IMR-90 (cell line): Measurements from ENCODE around the gene CACNG6. TPM values are rescaled to one million over a fixed set of nuclear protein-coding genes. Genes with fewer than 3 reads are reported as not detected.

Experiments used
- ATAC-seq: fragments of 200-7000 bp; cut with Tn5 transposase; 2 replicates; pipeline ENCODE4 v1.9.1; 2020; ENCODE audit warnings: low read depth, mild to moderate bottlenecking, moderate library complexity
- BruUV-seq: library from RNA; stranded (reverse); fragments of 400-500 nt; replicated peaks from 2 replicates; lab custom pipeline; 2021; lab: Mats Ljungman, UMichigan
- CTCF ChIA-PET: fragments of 300-600 bp; formaldehyde crosslinking; extraction: SDS; loops from one replicate; lab custom pipeline; 2021; ENCODE audit warnings: antibody characterized with exemption; lab: Yijun Ruan, JAX
- POLR2A ChIA-PET: fragments of 300-600 bp; sonication (Branson Sonifier 250); formaldehyde crosslinking; loops from one replicate; lab custom pipeline; 2022; ENCODE audit warnings: antibody characterized with exemption; ENCODE audit not compliant: unreplicated experiment; lab: Charles Lee
- DNase-seq: peaks from one replicate; pipeline ENCODE4 v3.0.0; 2013
- H2AFZ ChIP-seq: replicated peaks from 2 replicates; pipeline ENCODE3; 2013; ENCODE audit warnings: low read length, mild to moderate bottlenecking; ENCODE audit not compliant: poor library complexity
- H2AK5ac ChIP-seq: 2 replicates; pipeline ENCODE4 v1.6.1; 2013; ENCODE audit warnings: low read depth, low read length, inconsistent platforms
- H2AK9ac ChIP-seq: replicated peaks from 2 replicates; pipeline ENCODE3; 2013; ENCODE audit warnings: mild to moderate bottlenecking, low read depth, low read length, moderate library complexity; ENCODE audit not compliant: poor library complexity
- H2BK120ac ChIP-seq: 2 replicates; pipeline ENCODE4 v1.6.1; 2013; ENCODE audit warnings: low read depth, low read length, inconsistent platforms
- H2BK15ac ChIP-seq: 3 replicates; pipeline ENCODE4 v1.6.1; 2013; ENCODE audit warnings: low read depth, low read length, inconsistent platforms
- H2BK20ac ChIP-seq: 2 replicates; pipeline ENCODE4 v1.6.1; 2013; ENCODE audit warnings: low read depth, mild to moderate bottlenecking, inconsistent platforms, low read length, moderate library complexity
- H2BK5ac ChIP-seq: 2 replicates; pipeline ENCODE4 v1.6.1; 2013; ENCODE audit warnings: mild to moderate bottlenecking, low read depth, low read length, inconsistent platforms; ENCODE audit not compliant: poor library complexity, severe bottlenecking
- H3K14ac ChIP-seq: replicated peaks from 2 replicates; pipeline ENCODE4 v1.6.1; 2013; ENCODE audit warnings: low read depth, low read length, inconsistent platforms
- H3K18ac ChIP-seq: 2 replicates; pipeline ENCODE4 v1.6.1; 2013; ENCODE audit warnings: low read depth, low read length, control low read depth
- H3K23ac ChIP-seq: 2 replicates; pipeline ENCODE4 v1.6.1; 2013; ENCODE audit warnings: low read depth, low read length, inconsistent platforms
- H3K27ac ChIP-seq: 2 replicates; pipeline ENCODE4 v1.5.1; 2013; ENCODE audit warnings: mild to moderate bottlenecking, control low read depth, low read length; ENCODE audit not compliant: insufficient read depth
- H3K27me3 ChIP-seq: 2 replicates; pipeline ENCODE4 v1.6.1; 2013; ENCODE audit warnings: low read length; ENCODE audit not compliant: control insufficient read depth, insufficient read depth
- H3K36me3 ChIP-seq: 2 replicates; pipeline ENCODE4 v1.6.1; 2013; ENCODE audit warnings: low read length, mixed read lengths; ENCODE audit not compliant: control insufficient read depth, insufficient read depth
- H3K4ac ChIP-seq: 2 replicates; pipeline ENCODE4 v1.6.1; 2013; ENCODE audit warnings: low read depth, low read length, inconsistent platforms
- H3K4me1 ChIP-seq: 2 replicates; pipeline ENCODE4 v1.6.1; 2013; ENCODE audit warnings: low read length, mixed read lengths; ENCODE audit not compliant: control insufficient read depth, insufficient read depth
- H3K4me2 ChIP-seq: 2 replicates; pipeline ENCODE4 v1.6.1; 2013; ENCODE audit warnings: low read depth, mild to moderate bottlenecking, control low read depth, low read length, moderate library complexity
- H3K4me3 ChIP-seq: 2 replicates; pipeline ENCODE4 v1.5.1; 2013; ENCODE audit warnings: low read depth, mild to moderate bottlenecking, control low read depth, low read length, moderate library complexity; ENCODE audit not compliant: insufficient read depth
- H3K56ac ChIP-seq: 2 replicates; pipeline ENCODE4 v1.6.1; 2013; ENCODE audit warnings: low read length, inconsistent platforms; ENCODE audit not compliant: insufficient read depth; ENCODE audit errors: extremely low read depth
- H3K79me1 ChIP-seq, 2 experiments: 2 replicates each; pipeline ENCODE4 v1.6.1; 2013; ENCODE audit warnings: low read length in 2 of 2, inconsistent platforms in 1 of 2, low read depth in 1 of 2
- H3K9ac ChIP-seq: 2 replicates; pipeline ENCODE4 v1.6.1; 2013; ENCODE audit warnings: low read depth, low read length, control low read depth
- H3K9me1 ChIP-seq: 2 replicates; pipeline ENCODE4 v1.6.1; 2013; ENCODE audit warnings: low read length, inconsistent platforms; ENCODE audit not compliant: insufficient read depth
- H3K9me3 ChIP-seq: 2 replicates; pipeline ENCODE4 v1.6.1; 2013; ENCODE audit warnings: low read length; ENCODE audit not compliant: control insufficient read depth, insufficient read depth
- H4K20me1 ChIP-seq: 2 replicates; pipeline ENCODE4 v1.6.1; 2013; ENCODE audit warnings: low read length, inconsistent platforms; ENCODE audit not compliant: insufficient read depth
- H4K5ac ChIP-seq: 2 replicates; pipeline ENCODE4 v1.6.1; 2013; ENCODE audit warnings: mild to moderate bottlenecking, low read depth, low read length, control low read depth
- H4K8ac ChIP-seq, 2 experiments: 2 replicates each; pipeline ENCODE4 v1.6.1; 2013; ENCODE audit warnings: low read depth in 2 of 2, low read length in 2 of 2, control low read depth in 1 of 2, inconsistent platforms in 1 of 2
- H4K91ac ChIP-seq: 2 replicates; pipeline ENCODE4 v1.6.1; 2013; ENCODE audit warnings: low read depth, low read length, inconsistent platforms; ENCODE audit not compliant: insufficient read depth
- CHD1 ChIP-seq: IDR thresholded peaks from 2 replicates; pipeline ENCODE4 v1.6.1; 2012; ENCODE audit warnings: low read depth, low read length, improper control_type of control experiment
- RAD21 ChIP-seq: IDR thresholded peaks from 2 replicates; pipeline ENCODE4 v1.6.1; 2012; ENCODE audit warnings: low read length, improper control_type of control experiment
- RFX5 ChIP-seq: IDR thresholded peaks from 2 replicates; pipeline ENCODE4 v1.8.0; 2012; ENCODE audit warnings: low read depth, mild to moderate bottlenecking, low read length, moderate library complexity
- WGBS, 2 experiments: methylation state at CpG; one replicate each; pipeline versions ENCODE4 v1.1.5 to v1.1.7; 2013; ENCODE audit warnings: missing lambda C conversion rate in 2 of 2; ENCODE audit not compliant: insufficient read length in 1 of 2; ENCODE audit errors: extremely low coverage in 2 of 2; 5-methylcytosine and 5-hydroxymethylcytosine counted together
- dilution Hi-C: fragments of 300-500 bp; cut with HindIII; formaldehyde crosslinking; loops from one replicate; pipeline ENCODE4 v1.14.3; 2018; ENCODE audit warnings: low sequenced_read_pairs; ENCODE audit not compliant: unreplicated experiment
- in situ Hi-C: fragments of 300-500 bp; cut with MboI; formaldehyde crosslinking; loops from 3 replicates; pipeline ENCODE4 v1.14.3; 2019; ENCODE audit warnings: low sequenced_read_pairs, inconsistent platforms, mixed read lengths
- intact Hi-C: fragments of 100-400 bp; cut with micrococcal nuclease; formaldehyde crosslinking; loops from 2 replicates; pipeline ENCODE4 v1.10.0; 2022
- polyA plus RNA-seq, 3 experiments: library from polyadenylated mRNA; depleted of rRNA; stranded (reverse); fragments of >200 nt; gene quantifications; 2 replicates each; pipeline ENCODE4 v1.2.3, GENCODE V29; 2012; ENCODE audit warnings: low replicate concordance in 1 of 3
- total RNA-seq: library from RNA; depleted of rRNA; stranded (reverse); fragments of >200 nt; gene quantifications from 2 replicates; pipeline ENCODE4 v1.2.3, GENCODE V29; 2012
- TF ChIP-seq, protein P1 (sequence below): fragments of 150-350 bp; IDR thresholded peaks from 2 replicates; pipeline ENCODE4 v1.6.1; 2016; ENCODE audit warnings: low read depth, mild to moderate bottlenecking, low read length, moderate library complexity, borderline replicate concordance

The CACNG6 gene
- total and polyA plus RNA-seq, 2 of the 4 experiments (the other 2 are of a cell fraction), result not detected

- H3K27me3 ChIP-seq, result no peaks in the 10 kb centered on the region
- in situ Hi-C loops (loop anchor here (10.0 kb wide), 1 partner anchor 142 kb away; the partner anchor contains the start of gene PRKCG), dilution Hi-C loops (no loop called here), intact Hi-C loops (loop anchor here (10.0 kb wide), 1 partner anchor 832 kb away; the partner anchor contains the start of gene ZNF665)
- H2AK5ac ChIP-seq, result no peak overlapping the region
- no peak overlapping the region for H2BK5ac ChIP-seq
- H3K4me3 ChIP-seq, result no peak overlapping the region
- no peak overlapping the region for H2BK20ac ChIP-seq
- H3K14ac ChIP-seq, result no peak overlapping the region
- no peak overlapping the region for H3K4ac ChIP-seq
- no peaks in the 10 kb centered on the region for H3K9me1 ChIP-seq
- H2AFZ ChIP-seq, result no peak overlapping the region
- no peaks in the 10 kb centered on the region for H4K20me1 ChIP-seq
- no peaks in the 10 kb centered on the region for H3K9me3 ChIP-seq
- no peak overlapping the region for H3K56ac ChIP-seq
- H3K27ac ChIP-seq, result no peak overlapping the region
- DNase-seq (no peak), ATAC-seq (no peak)
- WGBS, 2 experiments, result no CpG with 5 or more reads among the region's 7 CpGs
- ChIA-PET POLR2A (no interaction called here), CTCF (interaction anchor here (0.6 kb wide), 1 partner anchor 9 kb away, joined by 3 read pairs; no protein-coding TSS in a partner anchor)
- H4K5ac ChIP-seq, result no peak overlapping the region
- no peak overlapping the region for H3K4me2 ChIP-seq
- H2AK9ac ChIP-seq, result no peak overlapping the region
- H3K23ac ChIP-seq, result no peak overlapping the region
- no peak overlapping the region for H3K9ac ChIP-seq
- no peak overlapping the region for H2BK120ac ChIP-seq
- BruUV-seq, result no TSS peak
- no peak overlapping the region for H2BK15ac ChIP-seq
- no peaks in the 10 kb centered on the region for H3K79me1 ChIP-seq
- no peak for TF ChIP-seq RAD21
- TF ChIP-seq, protein P1, sequence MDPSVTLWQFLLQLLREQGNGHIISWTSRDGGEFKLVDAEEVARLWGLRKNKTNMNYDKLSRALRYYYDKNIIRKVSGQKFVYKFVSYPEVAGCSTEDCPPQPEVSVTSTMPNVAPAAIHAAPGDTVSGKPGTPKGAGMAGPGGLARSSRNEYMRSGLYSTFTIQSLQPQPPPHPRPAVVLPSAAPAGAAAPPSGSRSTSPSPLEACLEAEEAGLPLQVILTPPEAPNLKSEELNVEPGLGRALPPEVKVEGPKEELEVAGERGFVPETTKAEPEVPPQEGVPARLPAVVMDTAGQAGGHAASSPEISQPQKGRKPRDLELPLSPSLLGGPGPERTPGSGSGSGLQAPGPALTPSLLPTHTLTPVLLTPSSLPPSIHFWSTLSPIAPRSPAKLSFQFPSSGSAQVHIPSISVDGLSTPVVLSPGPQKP, result no peak
- TF ChIP-seq CHD1, result no peak
- no peak for TF ChIP-seq RFX5
- no peak overlapping the region for H3K18ac ChIP-seq
- no peak overlapping the region for H4K91ac ChIP-seq
- H4K8ac ChIP-seq, result no peak overlapping the region
- no peaks in the 10 kb centered on the region for H3K36me3 ChIP-seq
- H3K4me1 ChIP-seq, result no peaks in the 10 kb centered on the region
These were observed 35.2 kb downstream of the CACNG6 start for GRCh38 chr19:54026656-54027055.
